Measurements from ENCODE around the gene CYP4F2. TPM values are rescaled to one million over a fixed set of nuclear protein-coding genes. Genes with fewer than 3 reads are reported as not detected.
"Not testable (repeated sequence)": the region's sequence is repeated elsewhere in the genome, so short reads cannot be mapped to it uniquely, and the experiment has no call there.

CYP4F2 gene
- total and polyA plus RNA-seq, 9 of the 15 experiments (the other 6 are each of a cell fraction or from before 2014, with no cell fraction given): 0.10 to 0.56 (median 0.32) TPM; not detected in 2

- no peak for TF ChIP-seq KDM2B (CRISPR knock-in tag; IDR thresholded peaks at IDR 0.05)
- TF ChIP-seq WHSC1 (IDR thresholded peaks at IDR 0.05; ENCODE audit: low read length): no peak
- TF ChIP-seq NCOA1 (IDR thresholded peaks at IDR 0.05; ENCODE audit: low read depth): no peak
- TF ChIP-seq CREM (IDR thresholded peaks at IDR 0.05; ENCODE audit: low read depth): no peak
- TF ChIP-seq PURB (CRISPR knock-in tag; IDR thresholded peaks at IDR 0.05; ENCODE audit: low read depth): no peak
- TF ChIP-seq BRF1 (IDR thresholded peaks at IDR 0.05; ENCODE audit: borderline replicate concordance, extremely low read depth, insufficient read length): no peak
- no peak for TF ChIP-seq HCFC1 (IDR thresholded peaks at IDR 0.05; ENCODE audit: low read depth, low read length)
- no peak for TF ChIP-seq MAFG (tag; conservative IDR thresholded peaks at IDR 0.05)
- TF ChIP-seq ZC3H8 (IDR thresholded peaks at IDR 0.05): no peak
- no peak for TF ChIP-seq NR0B1 (IDR thresholded peaks at IDR 0.05; ENCODE audit: partially characterized antibody)
- no peak for TF ChIP-seq SAFB2 (IDR thresholded peaks at IDR 0.05; ENCODE audit: borderline replicate concordance, low read depth, low read length, severe bottlenecking)
- 0% methylated on average over 3 of the region's 3 CpGs for WGBS (ENCODE audit: insufficient coverage, low coverage, missing lambda C conversion rate)
- H3K4me3 ChIP-seq: no peak overlapping the region
- H3K27me3 ChIP-seq (ENCODE audit: control insufficient read depth in 2 of 2, insufficient read depth in 2 of 2, low read length in 2 of 2): peaks cover 0 to 10% of the 10 kb centered on the region in 2 experiments; a peak in 2 of 5 replicates
- no peaks in the 10 kb centered on the region for H3K9me1 ChIP-seq (ENCODE audit: control insufficient read depth, insufficient read depth, low read length)
- no peak for ATAC-seq
- no peak overlapping the region for H2AFZ ChIP-seq (ENCODE audit: low read depth, low read length)
- no peak overlapping the region for H3K9ac ChIP-seq (ENCODE audit: insufficient read depth in 1 of 2, low read depth in 2 of 2, low read length in 2 of 2)
- no peak overlapping the region for H3K4me2 ChIP-seq (ENCODE audit: insufficient read depth, low read length)
- H3K27ac ChIP-seq (ENCODE audit: extremely low read depth, low read depth, low read length): no peak overlapping the region
- intact Hi-C loops (cut with micrococcal nuclease) (no loop called here), in situ Hi-C loops (cut with MboI) (no loop called here)
- no TSS peak for BruUV-seq (replicated peaks)
- ChIA-PET CTCF (ENCODE audit: low intra/inter-chr PET ratio) (no interaction called here), POLR2A (no interaction called here)
- H4K20me1 ChIP-seq (replicated peaks; ENCODE audit: control insufficient read depth, insufficient read depth, low read length): no peaks in the 10 kb centered on the region
- FAIRE-seq: no peak
- H3K4me1 ChIP-seq (replicated peaks in 1 of 2; ENCODE audit: control insufficient read depth in 2 of 2, insufficient read depth in 2 of 2, low read length in 2 of 2): no peaks in the 10 kb centered on the region
- no peaks in the 10 kb centered on the region for H3K9me3 ChIP-seq (replicated peaks; ENCODE audit: control insufficient read depth, insufficient read depth, low read depth, low read length)
- H3K36me3 ChIP-seq (ENCODE audit: control insufficient read depth, insufficient read depth, low read length): no peaks in the 10 kb centered on the region
- H3K79me2 ChIP-seq (ENCODE audit: control insufficient read depth, insufficient read depth, low read length): no peaks in the 10 kb centered on the region
- DNase-seq (ENCODE audit: extremely low read depth in 1 of 4, low spot score in 3 of 4): no peak
These were observed 12.7 kb downstream of the CYP4F2 start for GRCh38 chr19:15885167-15885566.

GRCh38 chr19:15883329-15883728 is 14.5 kb downstream of the CYP4F2 start:
- BruUV-seq (replicated peaks); H4K20me1 ChIP-seq (replicated peaks; ENCODE audit: control insufficient read depth, insufficient read depth, low read length); POLR2A ChIA-PET; in situ Hi-C loops (cut with MboI); CTCF ChIA-PET (ENCODE audit: low intra/inter-chr PET ratio); H3K9me3 ChIP-seq (replicated peaks; ENCODE audit: control insufficient read depth, insufficient read depth, low read depth, low read length); intact Hi-C loops (cut with micrococcal nuclease); H3K27ac ChIP-seq (ENCODE audit: extremely low read depth, low read depth, low read length); H3K9me1 ChIP-seq (ENCODE audit: control insufficient read depth, insufficient read depth, low read length); H3K4me3 ChIP-seq; H3K9ac ChIP-seq (ENCODE audit: insufficient read depth in 1 of 2, low read depth in 2 of 2, low read length in 2 of 2); H3K36me3 ChIP-seq (ENCODE audit: control insufficient read depth, insufficient read depth, low read length); FAIRE-seq; DNase-seq (ENCODE audit: extremely low read depth in 1 of 4, low spot score in 3 of 4); H3K4me2 ChIP-seq (ENCODE audit: insufficient read depth, low read length); H2AFZ ChIP-seq (ENCODE audit: low read depth, low read length); H3K79me2 ChIP-seq (ENCODE audit: control insufficient read depth, insufficient read depth, low read length); H3K4me1 ChIP-seq (replicated peaks in 1 of 2; ENCODE audit: control insufficient read depth in 2 of 2, insufficient read depth in 2 of 2, low read length in 2 of 2); ATAC-seq: not testable (repeated sequence)
- WGBS (ENCODE audit: insufficient coverage, low coverage, missing lambda C conversion rate): 7% methylated on average over 3 of the region's 3 CpGs
- peaks cover 0 to 19% of the 10 kb centered on the region in 2 experiments; a peak in 2 of 5 replicates for H3K27me3 ChIP-seq (ENCODE audit: control insufficient read depth in 2 of 2, insufficient read depth in 2 of 2, low read length in 2 of 2)

All from K562 (cell line).